Muscle layer of duodenum (tissue), 2 donors: ENCODE results near the gene RXRA.

Experiments
- H3K27ac ChIP-seq: one replicate; pipeline ENCODE4 v1.7.0; 2013; ENCODE audit warnings: mild to moderate bottlenecking, low read length
- H3K27me3 ChIP-seq: one replicate; pipeline ENCODE4 v1.7.0; 2013; ENCODE audit warnings: low read depth, mild to moderate bottlenecking, control low read depth, low read length
- H3K36me3 ChIP-seq, 2 donors: one replicate each; pipeline ENCODE4 v1.7.0; 2013; ENCODE audit warnings: low read length in 2 of 2, control low read depth in 1 of 2, mild to moderate bottlenecking in 1 of 2; ENCODE audit not compliant: insufficient read depth in 2 of 2, control insufficient read depth in 1 of 2
- H3K4me1 ChIP-seq, 2 donors: one replicate each; pipeline ENCODE4 v1.7.0; 2013; ENCODE audit warnings: low read length in 2 of 2, mild to moderate bottlenecking in 2 of 2, control low read depth in 1 of 2, moderate library complexity in 1 of 2; ENCODE audit not compliant: insufficient read depth in 2 of 2, control insufficient read depth in 1 of 2
- H3K4me3 ChIP-seq, 2 donors: one replicate each; pipeline ENCODE4 v1.7.0; 2013; ENCODE audit warnings: low read length in 2 of 2, low read depth in 1 of 2, mild to moderate bottlenecking in 1 of 2
- H3K9me3 ChIP-seq, 2 donors: one replicate each; pipeline ENCODE4 v1.7.0; 2013; ENCODE audit warnings: low read length in 2 of 2, control low read depth in 1 of 2, mild to moderate bottlenecking in 1 of 2; ENCODE audit not compliant: control insufficient read depth in 1 of 2
- donor health status: healthy.

RXRA gene

GRCh38 chr9:134420974-134421432 is 94.7 kb downstream of the RXRA start:
- peaks cover 0 to 40% of the 10 kb centered on the region in 2 donors for H3K4me1 ChIP-seq
- no peak overlapping the region for H3K27ac ChIP-seq
- H3K27me3 ChIP-seq, result no peaks in the 10 kb centered on the region
- H3K4me3 ChIP-seq, result no peak overlapping the region
- no peaks in the 10 kb centered on the region for H3K9me3 ChIP-seq
- peaks cover 0 to 66% of the 10 kb centered on the region in 2 donors for H3K36me3 ChIP-seq

GRCh38 chr9:134421888-134422287 is 95.6 kb downstream of the RXRA start:
- H3K27ac ChIP-seq, result no peak overlapping the region
- peaks cover 0 to 62% of the 10 kb centered on the region in 2 donors for H3K36me3 ChIP-seq
- no peaks in the 10 kb centered on the region for H3K9me3 ChIP-seq
- no peak overlapping the region for H3K4me3 ChIP-seq
- no peaks in the 10 kb centered on the region for H3K27me3 ChIP-seq
- peaks cover 0 to 40% of the 10 kb centered on the region in 2 donors for H3K4me1 ChIP-seq

GRCh38 chr9:134422301-134423090 is 96.2 kb downstream of the RXRA start:
- Histone ChIP-seq H3K36me3 (peaks cover 0 to 56% of the 10 kb centered on the region in 2 donors), H3K4me3 (no peak overlapping the region), H3K4me1 (peaks cover 0 to 37% of the 10 kb centered on the region in 2 donors), H3K9me3 (no peaks in the 10 kb centered on the region), H3K27ac (no peak overlapping the region), H3K27me3 (no peaks in the 10 kb centered on the region)

GRCh38 chr9:134423166-134423565 is 96.9 kb downstream of the RXRA start:
- peaks cover 0 to 30% of the 10 kb centered on the region in 2 donors for H3K4me1 ChIP-seq
- H3K27me3 ChIP-seq, result no peaks in the 10 kb centered on the region
- H3K4me3 ChIP-seq, result no peak overlapping the region
- H3K36me3 ChIP-seq, result peaks cover 0 to 50% of the 10 kb centered on the region in 2 donors
- no peak overlapping the region for H3K27ac ChIP-seq
- H3K9me3 ChIP-seq, result no peaks in the 10 kb centered on the region

- H3K4me3 ChIP-seq, result no peak overlapping the region
- H3K36me3 ChIP-seq, result peaks cover 0 to 48% of the 10 kb centered on the region in 2 donors
- no peak overlapping the region for H3K27ac ChIP-seq
- no peaks in the 10 kb centered on the region for H3K27me3 ChIP-seq
- H3K9me3 ChIP-seq, result no peaks in the 10 kb centered on the region
- H3K4me1 ChIP-seq, result peaks cover 0 to 25% of the 10 kb centered on the region in 2 donors
These were observed 97.5 kb downstream of the RXRA start for GRCh38 chr9:134423749-134424148.

GRCh38 chr9:134424818-134425217 is 98.6 kb downstream of the RXRA start:
- Histone ChIP-seq H3K27ac (no peak overlapping the region), H3K4me1 (peaks cover 0 to 17% of the 10 kb centered on the region in 2 donors), H3K27me3 (no peaks in the 10 kb centered on the region), H3K9me3 (no peaks in the 10 kb centered on the region), H3K36me3 (peaks cover 0 to 55% of the 10 kb centered on the region in 2 donors), H3K4me3 (no peak overlapping the region)

- H3K27ac ChIP-seq, result no peak overlapping the region
- H3K4me1 ChIP-seq, result peaks cover 0 to 17% of the 10 kb centered on the region in 2 donors
- no peak overlapping the region for H3K4me3 ChIP-seq
- H3K27me3 ChIP-seq, result no peaks in the 10 kb centered on the region
- H3K9me3 ChIP-seq, result no peaks in the 10 kb centered on the region
- H3K36me3 ChIP-seq, result peaks cover 0 to 54% of the 10 kb centered on the region in 2 donors
These were observed 99.1 kb downstream of the RXRA start for GRCh38 chr9:134425401-134425800.

- Histone ChIP-seq H3K27ac (no peak overlapping the region), H3K9me3 (no peaks in the 10 kb centered on the region), H3K36me3 (peaks cover 0 to 53% of the 10 kb centered on the region in 2 donors), H3K27me3 (no peaks in the 10 kb centered on the region), H3K4me1 (peaks cover 0 to 15% of the 10 kb centered on the region in 2 donors), H3K4me3 (no peak overlapping the region)
These were observed 99.6 kb downstream of the RXRA start for GRCh38 chr9:134425812-134426211.

- H3K4me1 ChIP-seq, result peaks cover 0 to 10% of the 10 kb centered on the region in 2 donors
- no peak overlapping the region for H3K27ac ChIP-seq
- no peak overlapping the region for H3K4me3 ChIP-seq
- no peaks in the 10 kb centered on the region for H3K27me3 ChIP-seq
- no peaks in the 10 kb centered on the region for H3K9me3 ChIP-seq
- H3K36me3 ChIP-seq, result peaks cover 0 to 47% of the 10 kb centered on the region in 2 donors
These were observed 100.2 kb downstream of the RXRA start for GRCh38 chr9:134426436-134426835.

- Histone ChIP-seq H3K4me1 (peaks cover 0 to 2% of the 10 kb centered on the region in 2 donors), H3K27me3 (no peaks in the 10 kb centered on the region), H3K27ac (no peak overlapping the region), H3K9me3 (no peaks in the 10 kb centered on the region), H3K36me3 (peaks cover 0 to 39% of the 10 kb centered on the region in 2 donors), H3K4me3 (no peak overlapping the region)
These were observed 101.0 kb downstream of the RXRA start for GRCh38 chr9:134427153-134427782.

- Histone ChIP-seq H3K36me3 (peaks cover 0 to 26% of the 10 kb centered on the region in 2 donors), H3K9me3 (no peaks in the 10 kb centered on the region), H3K4me1 (peaks cover 0 to 13% of the 10 kb centered on the region in 2 donors), H3K4me3 (no peak overlapping the region), H3K27ac (no peak overlapping the region), H3K27me3 (no peaks in the 10 kb centered on the region)
These were observed 102.3 kb downstream of the RXRA start for GRCh38 chr9:134428559-134428958.
